Measurements from ENCODE around the gene PLB1. TPM values are rescaled to one million over a fixed set of nuclear protein-coding genes. Genes with fewer than 3 reads are reported as not detected.

PLB1 gene
- total and polyA plus RNA-seq, 9 of the 15 experiments (the other 6 are each of a cell fraction or from before 2014, with no cell fraction given) = 0.01 to 0.09 (median 0.07) TPM; not detected in 2

DNA sequence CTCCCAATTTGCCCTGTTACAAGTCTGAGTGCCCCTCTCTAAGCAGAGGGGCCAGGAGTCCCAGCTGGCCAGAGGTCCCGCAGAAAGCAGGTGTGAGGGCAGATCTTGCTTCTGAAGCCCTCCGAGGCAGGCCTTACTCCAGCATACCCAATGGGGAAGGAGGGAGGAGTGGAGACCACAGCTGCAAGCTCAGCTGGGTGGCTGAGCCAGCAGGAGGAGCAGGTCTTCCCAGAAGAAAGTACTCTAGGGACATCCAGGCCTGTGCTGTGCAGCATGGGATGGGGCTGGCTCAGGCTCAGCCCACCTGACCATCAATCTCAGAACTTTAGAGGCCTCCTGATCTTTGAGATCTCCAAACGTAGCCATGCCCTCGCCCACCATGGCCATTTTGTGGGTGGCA is 31.3 kb downstream of the PLB1 start:
- in situ Hi-C loops (cut with MboI) (no loop called here), intact Hi-C loops (cut with micrococcal nuclease) (no loop called here)
- Histone ChIP-seq H4K20me1 (replicated peaks; ENCODE audit: control insufficient read depth, insufficient read depth, low read length) (peaks cover 9% of the 10 kb centered on the region; the same call in 1 of the 2 replicates), H3K4me1 (replicated peaks in 1 of 2; ENCODE audit: control insufficient read depth in 2 of 2, insufficient read depth in 2 of 2, low read length in 2 of 2) (no peaks in the 10 kb centered on the region; a peak in 3 of 5 replicates), H3K27me3 (ENCODE audit: control insufficient read depth in 2 of 2, insufficient read depth in 2 of 2, low read length in 2 of 2) (peaks cover 16 to 62% of the 10 kb centered on the region in 2 experiments), H3K79me2 (ENCODE audit: control insufficient read depth, insufficient read depth, low read length) (no peaks in the 10 kb centered on the region), H3K36me3 (ENCODE audit: control insufficient read depth, insufficient read depth, low read length) (no peaks in the 10 kb centered on the region), H3K27ac (ENCODE audit: extremely low read depth, low read depth, low read length) (no peak overlapping the region), H3K4me3 (no peak overlapping the region), H3K9me1 (ENCODE audit: control insufficient read depth, insufficient read depth, low read length) (no peaks in the 10 kb centered on the region), H3K4me2 (ENCODE audit: insufficient read depth, low read length) (no peak overlapping the region), H2AFZ (ENCODE audit: low read depth, low read length) (no peak overlapping the region), H3K9ac (ENCODE audit: insufficient read depth in 1 of 2, low read depth in 2 of 2, low read length in 2 of 2) (no peak overlapping the region; a peak in 1 of 4 replicates), H3K9me3 (replicated peaks; ENCODE audit: control insufficient read depth, insufficient read depth, low read depth, low read length) (no peaks in the 10 kb centered on the region)
- no peak for FAIRE-seq
- ATAC-seq = peak; percentile 54; the same call in 2 of the 3 replicates
- no TSS peak for BruUV-seq (replicated peaks)
- ChIA-PET CTCF (ENCODE audit: low intra/inter-chr PET ratio) (interaction anchor here (0.6 kb wide), 1 partner anchor 299 kb away, joined by 3 read pairs; no protein-coding TSS in a partner anchor), POLR2A (interaction anchor here (0.8 to 1.9 kb wide), 3 partner anchors 12 to 16 kb away, joined by 3 to 5 read pairs (median 4); no protein-coding TSS in a partner anchor)
- no peak for DNase-seq (ENCODE audit: extremely low read depth in 1 of 4, low spot score in 3 of 4)
- TF ChIP-seq, protein P1, sequence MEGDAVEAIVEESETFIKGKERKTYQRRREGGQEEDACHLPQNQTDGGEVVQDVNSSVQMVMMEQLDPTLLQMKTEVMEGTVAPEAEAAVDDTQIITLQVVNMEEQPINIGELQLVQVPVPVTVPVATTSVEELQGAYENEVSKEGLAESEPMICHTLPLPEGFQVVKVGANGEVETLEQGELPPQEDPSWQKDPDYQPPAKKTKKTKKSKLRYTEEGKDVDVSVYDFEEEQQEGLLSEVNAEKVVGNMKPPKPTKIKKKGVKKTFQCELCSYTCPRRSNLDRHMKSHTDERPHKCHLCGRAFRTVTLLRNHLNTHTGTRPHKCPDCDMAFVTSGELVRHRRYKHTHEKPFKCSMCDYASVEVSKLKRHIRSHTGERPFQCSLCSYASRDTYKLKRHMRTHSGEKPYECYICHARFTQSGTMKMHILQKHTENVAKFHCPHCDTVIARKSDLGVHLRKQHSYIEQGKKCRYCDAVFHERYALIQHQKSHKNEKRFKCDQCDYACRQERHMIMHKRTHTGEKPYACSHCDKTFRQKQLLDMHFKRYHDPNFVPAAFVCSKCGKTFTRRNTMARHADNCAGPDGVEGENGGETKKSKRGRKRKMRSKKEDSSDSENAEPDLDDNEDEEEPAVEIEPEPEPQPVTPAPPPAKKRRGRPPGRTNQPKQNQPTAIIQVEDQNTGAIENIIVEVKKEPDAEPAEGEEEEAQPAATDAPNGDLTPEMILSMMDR (IDR thresholded peaks at IDR 0.05 in 2 of 3, conservative IDR thresholded peaks at IDR 0.05 in 1 of 3; ENCODE audit: insufficient read depth in 2 of 3, low read depth in 1 of 3, low read length in 3 of 3) = peak in 1 of 3 experiments; percentile 11; a peak in 1 of 6 replicates
- TF ChIP-seq, protein P2, sequence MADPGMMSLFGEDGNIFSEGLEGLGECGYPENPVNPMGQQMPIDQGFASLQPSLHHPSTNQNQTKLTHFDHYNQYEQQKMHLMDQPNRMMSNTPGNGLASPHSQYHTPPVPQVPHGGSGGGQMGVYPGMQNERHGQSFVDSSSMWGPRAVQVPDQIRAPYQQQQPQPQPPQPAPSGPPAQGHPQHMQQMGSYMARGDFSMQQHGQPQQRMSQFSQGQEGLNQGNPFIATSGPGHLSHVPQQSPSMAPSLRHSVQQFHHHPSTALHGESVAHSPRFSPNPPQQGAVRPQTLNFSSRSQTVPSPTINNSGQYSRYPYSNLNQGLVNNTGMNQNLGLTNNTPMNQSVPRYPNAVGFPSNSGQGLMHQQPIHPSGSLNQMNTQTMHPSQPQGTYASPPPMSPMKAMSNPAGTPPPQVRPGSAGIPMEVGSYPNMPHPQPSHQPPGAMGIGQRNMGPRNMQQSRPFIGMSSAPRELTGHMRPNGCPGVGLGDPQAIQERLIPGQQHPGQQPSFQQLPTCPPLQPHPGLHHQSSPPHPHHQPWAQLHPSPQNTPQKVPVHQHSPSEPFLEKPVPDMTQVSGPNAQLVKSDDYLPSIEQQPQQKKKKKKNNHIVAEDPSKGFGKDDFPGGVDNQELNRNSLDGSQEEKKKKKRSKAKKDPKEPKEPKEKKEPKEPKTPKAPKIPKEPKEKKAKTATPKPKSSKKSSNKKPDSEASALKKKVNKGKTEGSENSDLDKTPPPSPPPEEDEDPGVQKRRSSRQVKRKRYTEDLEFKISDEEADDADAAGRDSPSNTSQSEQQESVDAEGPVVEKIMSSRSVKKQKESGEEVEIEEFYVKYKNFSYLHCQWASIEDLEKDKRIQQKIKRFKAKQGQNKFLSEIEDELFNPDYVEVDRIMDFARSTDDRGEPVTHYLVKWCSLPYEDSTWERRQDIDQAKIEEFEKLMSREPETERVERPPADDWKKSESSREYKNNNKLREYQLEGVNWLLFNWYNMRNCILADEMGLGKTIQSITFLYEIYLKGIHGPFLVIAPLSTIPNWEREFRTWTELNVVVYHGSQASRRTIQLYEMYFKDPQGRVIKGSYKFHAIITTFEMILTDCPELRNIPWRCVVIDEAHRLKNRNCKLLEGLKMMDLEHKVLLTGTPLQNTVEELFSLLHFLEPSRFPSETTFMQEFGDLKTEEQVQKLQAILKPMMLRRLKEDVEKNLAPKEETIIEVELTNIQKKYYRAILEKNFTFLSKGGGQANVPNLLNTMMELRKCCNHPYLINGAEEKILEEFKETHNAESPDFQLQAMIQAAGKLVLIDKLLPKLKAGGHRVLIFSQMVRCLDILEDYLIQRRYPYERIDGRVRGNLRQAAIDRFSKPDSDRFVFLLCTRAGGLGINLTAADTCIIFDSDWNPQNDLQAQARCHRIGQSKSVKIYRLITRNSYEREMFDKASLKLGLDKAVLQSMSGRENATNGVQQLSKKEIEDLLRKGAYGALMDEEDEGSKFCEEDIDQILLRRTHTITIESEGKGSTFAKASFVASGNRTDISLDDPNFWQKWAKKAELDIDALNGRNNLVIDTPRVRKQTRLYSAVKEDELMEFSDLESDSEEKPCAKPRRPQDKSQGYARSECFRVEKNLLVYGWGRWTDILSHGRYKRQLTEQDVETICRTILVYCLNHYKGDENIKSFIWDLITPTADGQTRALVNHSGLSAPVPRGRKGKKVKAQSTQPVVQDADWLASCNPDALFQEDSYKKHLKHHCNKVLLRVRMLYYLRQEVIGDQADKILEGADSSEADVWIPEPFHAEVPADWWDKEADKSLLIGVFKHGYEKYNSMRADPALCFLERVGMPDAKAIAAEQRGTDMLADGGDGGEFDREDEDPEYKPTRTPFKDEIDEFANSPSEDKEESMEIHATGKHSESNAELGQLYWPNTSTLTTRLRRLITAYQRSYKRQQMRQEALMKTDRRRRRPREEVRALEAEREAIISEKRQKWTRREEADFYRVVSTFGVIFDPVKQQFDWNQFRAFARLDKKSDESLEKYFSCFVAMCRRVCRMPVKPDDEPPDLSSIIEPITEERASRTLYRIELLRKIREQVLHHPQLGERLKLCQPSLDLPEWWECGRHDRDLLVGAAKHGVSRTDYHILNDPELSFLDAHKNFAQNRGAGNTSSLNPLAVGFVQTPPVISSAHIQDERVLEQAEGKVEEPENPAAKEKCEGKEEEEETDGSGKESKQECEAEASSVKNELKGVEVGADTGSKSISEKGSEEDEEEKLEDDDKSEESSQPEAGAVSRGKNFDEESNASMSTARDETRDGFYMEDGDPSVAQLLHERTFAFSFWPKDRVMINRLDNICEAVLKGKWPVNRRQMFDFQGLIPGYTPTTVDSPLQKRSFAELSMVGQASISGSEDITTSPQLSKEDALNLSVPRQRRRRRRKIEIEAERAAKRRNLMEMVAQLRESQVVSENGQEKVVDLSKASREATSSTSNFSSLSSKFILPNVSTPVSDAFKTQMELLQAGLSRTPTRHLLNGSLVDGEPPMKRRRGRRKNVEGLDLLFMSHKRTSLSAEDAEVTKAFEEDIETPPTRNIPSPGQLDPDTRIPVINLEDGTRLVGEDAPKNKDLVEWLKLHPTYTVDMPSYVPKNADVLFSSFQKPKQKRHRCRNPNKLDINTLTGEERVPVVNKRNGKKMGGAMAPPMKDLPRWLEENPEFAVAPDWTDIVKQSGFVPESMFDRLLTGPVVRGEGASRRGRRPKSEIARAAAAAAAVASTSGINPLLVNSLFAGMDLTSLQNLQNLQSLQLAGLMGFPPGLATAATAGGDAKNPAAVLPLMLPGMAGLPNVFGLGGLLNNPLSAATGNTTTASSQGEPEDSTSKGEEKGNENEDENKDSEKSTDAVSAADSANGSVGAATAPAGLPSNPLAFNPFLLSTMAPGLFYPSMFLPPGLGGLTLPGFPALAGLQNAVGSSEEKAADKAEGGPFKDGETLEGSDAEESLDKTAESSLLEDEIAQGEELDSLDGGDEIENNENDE (IDR thresholded peaks at IDR 0.05; ENCODE audit: low read depth, low read length) = no peak
- 0% methylated on average over 4 of the region's 4 CpGs for WGBS (ENCODE audit: insufficient coverage, low coverage, missing lambda C conversion rate)

All from K562 (cell line).